SK-N-SH treated with all-trans-retinoic acid at 6 μM for 48 hours (cell line): ENCODE data around the gene APCDD1L.

ENCODE experiments used
- GLIS3 ChIP-seq: fragments of 250-450 bp; sonication (Bioruptor Pico); IDR thresholded peaks from 2 replicates; pipeline ENCODE4 v1.5.0; 2020; ENCODE audit warnings: mild to moderate bottlenecking, moderate library complexity
- RARB ChIP-seq: fragments of 250-450 bp; sonication (Bioruptor Pico); IDR thresholded peaks from 2 replicates; pipeline ENCODE4 v1.8.0; 2021; ENCODE audit warnings: mild to moderate bottlenecking, moderate library complexity
- ZFP3 ChIP-seq: fragments of 250-450 bp; sonication (Bioruptor Pico); IDR thresholded peaks from 2 replicates; pipeline ENCODE4 v1.5.0; 2020; ENCODE audit warnings: mild to moderate bottlenecking, moderate library complexity
- ZNF565 ChIP-seq: fragments of 450-650 bp; formaldehyde crosslinking; conservative IDR thresholded peaks from 2 replicates; pipeline ENCODE4 v1.5.0; 2020; ENCODE audit warnings: low read depth, mild to moderate bottlenecking, moderate library complexity
- ZNF70 ChIP-seq: fragments of 450-650 bp; formaldehyde crosslinking; IDR thresholded peaks from 2 replicates; pipeline ENCODE4 v1.5.0; 2020; ENCODE audit warnings: mild to moderate bottlenecking, moderate library complexity
- TF ChIP-seq, protein P1 (sequence below): fragments of 250-450 bp; sonication (Bioruptor Pico); IDR thresholded peaks from 2 replicates; pipeline ENCODE4 v1.5.1; 2021; ENCODE audit warnings: mild to moderate bottlenecking, moderate library complexity
- TF ChIP-seq, protein P2 (sequence below): fragments of 250-450 bp; sonication (Bioruptor Pico); IDR thresholded peaks from 2 replicates; pipeline ENCODE4 v1.5.1; 2020; ENCODE audit warnings: low read depth, mild to moderate bottlenecking, moderate library complexity

GRCh38 chr20:58449681-58450221 is 65.4 kb downstream of the APCDD1L start:
- TF ChIP-seq ZNF70: no peak
- TF ChIP-seq RARB (CRISPR knock-in tag): no peak
- TF ChIP-seq ZNF565 (CRISPR knock-in tag): no peak
- TF ChIP-seq, protein P1, sequence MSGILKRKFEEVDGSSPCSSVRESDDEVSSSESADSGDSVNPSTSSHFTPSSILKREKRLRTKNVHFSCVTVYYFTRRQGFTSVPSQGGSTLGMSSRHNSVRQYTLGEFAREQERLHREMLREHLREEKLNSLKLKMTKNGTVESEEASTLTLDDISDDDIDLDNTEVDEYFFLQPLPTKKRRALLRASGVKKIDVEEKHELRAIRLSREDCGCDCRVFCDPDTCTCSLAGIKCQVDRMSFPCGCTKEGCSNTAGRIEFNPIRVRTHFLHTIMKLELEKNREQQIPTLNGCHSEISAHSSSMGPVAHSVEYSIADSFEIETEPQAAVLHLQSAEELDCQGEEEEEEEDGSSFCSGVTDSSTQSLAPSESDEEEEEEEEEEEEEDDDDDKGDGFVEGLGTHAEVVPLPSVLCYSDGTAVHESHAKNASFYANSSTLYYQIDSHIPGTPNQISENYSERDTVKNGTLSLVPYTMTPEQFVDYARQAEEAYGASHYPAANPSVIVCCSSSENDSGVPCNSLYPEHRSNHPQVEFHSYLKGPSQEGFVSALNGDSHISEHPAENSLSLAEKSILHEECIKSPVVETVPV (CRISPR knock-in tag): no peak
- TF ChIP-seq GLIS3 (CRISPR knock-in tag): no peak
- TF ChIP-seq, protein P2, sequence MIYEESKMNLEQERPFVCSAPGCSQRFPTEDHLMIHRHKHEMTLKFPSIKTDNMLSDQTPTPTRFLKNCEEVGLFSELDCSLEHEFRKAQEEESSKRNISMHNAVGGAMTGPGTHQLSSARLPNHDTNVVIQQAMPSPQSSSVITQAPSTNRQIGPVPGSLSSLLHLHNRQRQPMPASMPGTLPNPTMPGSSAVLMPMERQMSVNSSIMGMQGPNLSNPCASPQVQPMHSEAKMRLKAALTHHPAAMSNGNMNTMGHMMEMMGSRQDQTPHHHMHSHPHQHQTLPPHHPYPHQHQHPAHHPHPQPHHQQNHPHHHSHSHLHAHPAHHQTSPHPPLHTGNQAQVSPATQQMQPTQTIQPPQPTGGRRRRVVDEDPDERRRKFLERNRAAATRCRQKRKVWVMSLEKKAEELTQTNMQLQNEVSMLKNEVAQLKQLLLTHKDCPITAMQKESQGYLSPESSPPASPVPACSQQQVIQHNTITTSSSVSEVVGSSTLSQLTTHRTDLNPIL: no peak
- TF ChIP-seq ZFP3 (CRISPR knock-in tag): no peak
